ENCODE results near the gene MAGI2. TPM values are rescaled to one million over a fixed set of nuclear protein-coding genes. Genes with fewer than 3 reads are reported as not detected.

Gene MAGI2
- total RNA-seq, 2 experiments from 2014 or later, result 0.14 to 0.31 TPM

GRCh38 chr7:79320741-79321473, 132.6 kb downstream of the MAGI2 start:
- no peak for DNase-seq
- Mint-ChIP-seq H3K4me3 (no peak overlapping the region), H3K4me1 (no peaks in the 10 kb centered on the region), H3K36me3 (no peaks in the 10 kb centered on the region), H3K27ac (no peak overlapping the region), H3K9me3 (no peaks in the 10 kb centered on the region), H3K27me3 (no peaks in the 10 kb centered on the region)

- H3K27me3 Mint-ChIP-seq, result no peaks in the 10 kb centered on the region
- no peak for DNase-seq
- H3K9me3 Mint-ChIP-seq, result no peaks in the 10 kb centered on the region
- no peaks in the 10 kb centered on the region for H3K4me1 Mint-ChIP-seq
- H3K27ac Mint-ChIP-seq, result no peak overlapping the region
- H3K4me3 Mint-ChIP-seq, result no peak overlapping the region
- no peaks in the 10 kb centered on the region for H3K36me3 Mint-ChIP-seq
Measured at GRCh38 chr7:79319369-79319768, 134.1 kb downstream of the MAGI2 start.

GRCh38 chr7:79317728-79318127, 135.7 kb downstream of the MAGI2 start:
- Mint-ChIP-seq H3K36me3 (no peaks in the 10 kb centered on the region), H3K4me1 (no peaks in the 10 kb centered on the region), H3K27ac (no peak overlapping the region), H3K9me3 (no peaks in the 10 kb centered on the region), H3K27me3 (no peaks in the 10 kb centered on the region), H3K4me3 (no peak overlapping the region)
- DNase-seq, result no peak

- H3K27me3 Mint-ChIP-seq, result no peaks in the 10 kb centered on the region
- no peak overlapping the region for H3K27ac Mint-ChIP-seq
- DNase-seq, result no peak
- no peak overlapping the region for H3K4me3 Mint-ChIP-seq
- no peaks in the 10 kb centered on the region for H3K4me1 Mint-ChIP-seq
- no peaks in the 10 kb centered on the region for H3K36me3 Mint-ChIP-seq
- no peaks in the 10 kb centered on the region for H3K9me3 Mint-ChIP-seq
Measured at GRCh38 chr7:79312022-79312421, 141.4 kb downstream of the MAGI2 start.

- Mint-ChIP-seq H3K4me1 (no peaks in the 10 kb centered on the region), H3K36me3 (no peaks in the 10 kb centered on the region), H3K9me3 (no peaks in the 10 kb centered on the region), H3K27ac (no peak overlapping the region), H3K4me3 (no peak overlapping the region), H3K27me3 (no peaks in the 10 kb centered on the region)
- DNase-seq, result no peak
Measured at GRCh38 chr7:79308192-79308591, 145.3 kb downstream of the MAGI2 start.

- Mint-ChIP-seq H3K27me3 (no peaks in the 10 kb centered on the region), H3K36me3 (no peaks in the 10 kb centered on the region), H3K9me3 (no peaks in the 10 kb centered on the region), H3K4me3 (no peak overlapping the region), H3K4me1 (no peaks in the 10 kb centered on the region), H3K27ac (no peak overlapping the region)
- no peak for DNase-seq
Measured at GRCh38 chr7:79307376-79307775, 146.1 kb downstream of the MAGI2 start.

- H3K36me3 Mint-ChIP-seq, result no peaks in the 10 kb centered on the region
- no peak overlapping the region for H3K4me3 Mint-ChIP-seq
- no peak for DNase-seq
- H3K9me3 Mint-ChIP-seq, result no peaks in the 10 kb centered on the region
- no peaks in the 10 kb centered on the region for H3K4me1 Mint-ChIP-seq
- no peak overlapping the region for H3K27ac Mint-ChIP-seq
- H3K27me3 Mint-ChIP-seq, result no peaks in the 10 kb centered on the region
Measured at GRCh38 chr7:79304711-79305110, 148.8 kb downstream of the MAGI2 start.

GRCh38 chr7:79302293-79302692, 151.2 kb downstream of the MAGI2 start:
- Mint-ChIP-seq H3K4me3 (no peak overlapping the region), H3K4me1 (no peaks in the 10 kb centered on the region), H3K27ac (no peak overlapping the region), H3K9me3 (no peaks in the 10 kb centered on the region), H3K27me3 (no peaks in the 10 kb centered on the region), H3K36me3 (no peaks in the 10 kb centered on the region)
- DNase-seq, result no peak

- Mint-ChIP-seq H3K9me3 (no peaks in the 10 kb centered on the region), H3K27ac (no peak overlapping the region), H3K36me3 (no peaks in the 10 kb centered on the region), H3K27me3 (no peaks in the 10 kb centered on the region), H3K4me3 (no peak overlapping the region), H3K4me1 (no peaks in the 10 kb centered on the region)
- no peak for DNase-seq
Measured at GRCh38 chr7:79301419-79301818, 152.0 kb downstream of the MAGI2 start.

GRCh38 chr7:79300573-79300972, 152.9 kb downstream of the MAGI2 start:
- Mint-ChIP-seq H3K27me3 (no peaks in the 10 kb centered on the region), H3K9me3 (no peaks in the 10 kb centered on the region), H3K4me3 (no peak overlapping the region), H3K27ac (no peak overlapping the region), H3K36me3 (no peaks in the 10 kb centered on the region), H3K4me1 (no peaks in the 10 kb centered on the region)
- DNase-seq, result no peak

- Mint-ChIP-seq H3K9me3 (no peaks in the 10 kb centered on the region), H3K36me3 (no peaks in the 10 kb centered on the region), H3K4me1 (no peaks in the 10 kb centered on the region), H3K27me3 (no peaks in the 10 kb centered on the region), H3K4me3 (no peak overlapping the region), H3K27ac (no peak overlapping the region)
- DNase-seq, result no peak
Measured at GRCh38 chr7:79298145-79298760, 155.2 kb downstream of the MAGI2 start.

- no peaks in the 10 kb centered on the region for H3K9me3 Mint-ChIP-seq
- no peak overlapping the region for H3K4me3 Mint-ChIP-seq
- peaks cover 8% of the 10 kb centered on the region for H3K27me3 Mint-ChIP-seq
- H3K36me3 Mint-ChIP-seq, result no peaks in the 10 kb centered on the region
- no peak overlapping the region for H3K27ac Mint-ChIP-seq
- DNase-seq, result no peak
- no peaks in the 10 kb centered on the region for H3K4me1 Mint-ChIP-seq
Measured at GRCh38 chr7:79296553-79297320, 156.7 kb downstream of the MAGI2 start.

GRCh38 chr7:79293655-79294142, 159.8 kb downstream of the MAGI2 start:
- peaks cover 8% of the 10 kb centered on the region for H3K27me3 Mint-ChIP-seq
- no peaks in the 10 kb centered on the region for H3K36me3 Mint-ChIP-seq
- H3K4me3 Mint-ChIP-seq, result no peak overlapping the region
- no peak overlapping the region for H3K27ac Mint-ChIP-seq
- DNase-seq, result no peak
- no peaks in the 10 kb centered on the region for H3K9me3 Mint-ChIP-seq
- H3K4me1 Mint-ChIP-seq, result no peaks in the 10 kb centered on the region

GRCh38 chr7:79292834-79293233, 160.6 kb downstream of the MAGI2 start:
- Mint-ChIP-seq H3K27me3 (peaks cover 8% of the 10 kb centered on the region), H3K4me3 (no peak overlapping the region), H3K4me1 (no peaks in the 10 kb centered on the region), H3K36me3 (no peaks in the 10 kb centered on the region), H3K9me3 (no peaks in the 10 kb centered on the region), H3K27ac (no peak overlapping the region)
- DNase-seq, result no peak

- no peaks in the 10 kb centered on the region for H3K36me3 Mint-ChIP-seq
- H3K4me1 Mint-ChIP-seq, result no peaks in the 10 kb centered on the region
- peaks cover 8% of the 10 kb centered on the region for H3K27me3 Mint-ChIP-seq
- no peak overlapping the region for H3K4me3 Mint-ChIP-seq
- no peak for DNase-seq
- H3K27ac Mint-ChIP-seq, result no peak overlapping the region
- H3K9me3 Mint-ChIP-seq, result no peaks in the 10 kb centered on the region
Measured at GRCh38 chr7:79291498-79291865, 162.0 kb downstream of the MAGI2 start.

All from activated naive CD8-positive, alpha-beta T cell treated with anti-CD3 and anti-CD28 coated beads for 36 hours (primary cell).